ENCODE measurements around the gene LENG1. TPM values are rescaled to one million over a fixed set of nuclear protein-coding genes. Genes with fewer than 3 reads are reported as not detected.
A peak's percentile ranks its signal among the peaks of the same experiment; 100 is the strongest.

The LENG1 gene
- total RNA-seq, 1 experiment from 2014 or later: 11.2 TPM

DNA sequence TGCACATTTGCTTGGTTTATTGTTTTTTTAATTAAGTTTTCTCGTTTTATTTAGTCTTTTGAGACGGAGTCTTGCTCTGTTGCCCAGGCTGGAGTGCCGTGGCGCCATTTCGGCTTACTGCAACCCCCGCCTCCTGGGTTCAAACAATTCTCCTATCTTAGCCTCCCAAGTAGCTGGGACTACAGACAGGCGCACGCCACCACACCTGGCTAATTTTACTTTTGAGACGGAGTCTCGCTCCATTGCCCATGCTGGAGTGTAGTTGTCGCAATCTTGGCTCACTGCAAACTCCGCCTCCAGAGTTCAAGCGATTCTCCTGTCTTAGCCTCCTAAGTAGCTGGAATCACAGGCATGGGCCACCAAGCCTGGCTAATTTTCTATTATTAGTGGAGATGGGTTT, 42.5 kb upstream of the LENG1 start:
- H3K27ac ChIP-seq (ENCODE audit: low read length): peak overlapping the region; percentile 95
- no peaks in the 10 kb centered on the region for H3K27me3 ChIP-seq (ENCODE audit: control insufficient read depth, insufficient read depth, low read length)
- ATAC-seq (no peak), DNase-seq (ENCODE audit: low read depth, low spot score) (no peak)
- peak overlapping the region; percentile 69 to 96 for H3K4me3 ChIP-seq (ENCODE audit: low read depth in 2 of 2, low read length in 2 of 2)
- TF ChIP-seq TCF7L2 (IDR thresholded peaks at IDR 0.05; ENCODE audit: low read depth, low read length) (no peak), POLR2AphosphoS5 (IDR thresholded peaks at IDR 0.05; ENCODE audit: low read depth, low read length) (no peak), SIN3A (IDR thresholded peaks at IDR 0.05; ENCODE audit: borderline replicate concordance, insufficient read depth, low read depth, low read length) (no peak)
- TF ChIP-seq, protein P1, sequence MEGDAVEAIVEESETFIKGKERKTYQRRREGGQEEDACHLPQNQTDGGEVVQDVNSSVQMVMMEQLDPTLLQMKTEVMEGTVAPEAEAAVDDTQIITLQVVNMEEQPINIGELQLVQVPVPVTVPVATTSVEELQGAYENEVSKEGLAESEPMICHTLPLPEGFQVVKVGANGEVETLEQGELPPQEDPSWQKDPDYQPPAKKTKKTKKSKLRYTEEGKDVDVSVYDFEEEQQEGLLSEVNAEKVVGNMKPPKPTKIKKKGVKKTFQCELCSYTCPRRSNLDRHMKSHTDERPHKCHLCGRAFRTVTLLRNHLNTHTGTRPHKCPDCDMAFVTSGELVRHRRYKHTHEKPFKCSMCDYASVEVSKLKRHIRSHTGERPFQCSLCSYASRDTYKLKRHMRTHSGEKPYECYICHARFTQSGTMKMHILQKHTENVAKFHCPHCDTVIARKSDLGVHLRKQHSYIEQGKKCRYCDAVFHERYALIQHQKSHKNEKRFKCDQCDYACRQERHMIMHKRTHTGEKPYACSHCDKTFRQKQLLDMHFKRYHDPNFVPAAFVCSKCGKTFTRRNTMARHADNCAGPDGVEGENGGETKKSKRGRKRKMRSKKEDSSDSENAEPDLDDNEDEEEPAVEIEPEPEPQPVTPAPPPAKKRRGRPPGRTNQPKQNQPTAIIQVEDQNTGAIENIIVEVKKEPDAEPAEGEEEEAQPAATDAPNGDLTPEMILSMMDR (IDR thresholded peaks at IDR 0.05): no peak
- TF ChIP-seq, protein P2, sequence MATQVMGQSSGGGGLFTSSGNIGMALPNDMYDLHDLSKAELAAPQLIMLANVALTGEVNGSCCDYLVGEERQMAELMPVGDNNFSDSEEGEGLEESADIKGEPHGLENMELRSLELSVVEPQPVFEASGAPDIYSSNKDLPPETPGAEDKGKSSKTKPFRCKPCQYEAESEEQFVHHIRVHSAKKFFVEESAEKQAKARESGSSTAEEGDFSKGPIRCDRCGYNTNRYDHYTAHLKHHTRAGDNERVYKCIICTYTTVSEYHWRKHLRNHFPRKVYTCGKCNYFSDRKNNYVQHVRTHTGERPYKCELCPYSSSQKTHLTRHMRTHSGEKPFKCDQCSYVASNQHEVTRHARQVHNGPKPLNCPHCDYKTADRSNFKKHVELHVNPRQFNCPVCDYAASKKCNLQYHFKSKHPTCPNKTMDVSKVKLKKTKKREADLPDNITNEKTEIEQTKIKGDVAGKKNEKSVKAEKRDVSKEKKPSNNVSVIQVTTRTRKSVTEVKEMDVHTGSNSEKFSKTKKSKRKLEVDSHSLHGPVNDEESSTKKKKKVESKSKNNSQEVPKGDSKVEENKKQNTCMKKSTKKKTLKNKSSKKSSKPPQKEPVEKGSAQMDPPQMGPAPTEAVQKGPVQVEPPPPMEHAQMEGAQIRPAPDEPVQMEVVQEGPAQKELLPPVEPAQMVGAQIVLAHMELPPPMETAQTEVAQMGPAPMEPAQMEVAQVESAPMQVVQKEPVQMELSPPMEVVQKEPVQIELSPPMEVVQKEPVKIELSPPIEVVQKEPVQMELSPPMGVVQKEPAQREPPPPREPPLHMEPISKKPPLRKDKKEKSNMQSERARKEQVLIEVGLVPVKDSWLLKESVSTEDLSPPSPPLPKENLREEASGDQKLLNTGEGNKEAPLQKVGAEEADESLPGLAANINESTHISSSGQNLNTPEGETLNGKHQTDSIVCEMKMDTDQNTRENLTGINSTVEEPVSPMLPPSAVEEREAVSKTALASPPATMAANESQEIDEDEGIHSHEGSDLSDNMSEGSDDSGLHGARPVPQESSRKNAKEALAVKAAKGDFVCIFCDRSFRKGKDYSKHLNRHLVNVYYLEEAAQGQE (IDR thresholded peaks at IDR 0.05; ENCODE audit: insufficient read depth in 1 of 2, low read depth in 2 of 2, low read length in 1 of 2): no peak
- ChIA-PET CTCF (no interaction called here), POLR2A (no interaction called here)
- intact Hi-C loops (cut with micrococcal nuclease; ENCODE audit: unreplicated experiment) (no loop called here), in situ Hi-C loops (cut with HindIII; ENCODE audit: low pct_unique_long_range_greater_than_20kb, low sequenced_read_pairs) (no loop called here)
- peaks cover 52% of the 10 kb centered on the region for H3K4me1 ChIP-seq (ENCODE audit: control insufficient read depth, insufficient read depth, low read length)
- H3K9me3 ChIP-seq (ENCODE audit: control insufficient read depth, insufficient read depth, low read depth, low read length): no peaks in the 10 kb centered on the region
- no TSS peak for BruUV-seq (replicated peaks)
- peaks cover 42% of the 10 kb centered on the region for H3K36me3 ChIP-seq (ENCODE audit: control insufficient read depth, insufficient read depth, low read length)

DNA sequence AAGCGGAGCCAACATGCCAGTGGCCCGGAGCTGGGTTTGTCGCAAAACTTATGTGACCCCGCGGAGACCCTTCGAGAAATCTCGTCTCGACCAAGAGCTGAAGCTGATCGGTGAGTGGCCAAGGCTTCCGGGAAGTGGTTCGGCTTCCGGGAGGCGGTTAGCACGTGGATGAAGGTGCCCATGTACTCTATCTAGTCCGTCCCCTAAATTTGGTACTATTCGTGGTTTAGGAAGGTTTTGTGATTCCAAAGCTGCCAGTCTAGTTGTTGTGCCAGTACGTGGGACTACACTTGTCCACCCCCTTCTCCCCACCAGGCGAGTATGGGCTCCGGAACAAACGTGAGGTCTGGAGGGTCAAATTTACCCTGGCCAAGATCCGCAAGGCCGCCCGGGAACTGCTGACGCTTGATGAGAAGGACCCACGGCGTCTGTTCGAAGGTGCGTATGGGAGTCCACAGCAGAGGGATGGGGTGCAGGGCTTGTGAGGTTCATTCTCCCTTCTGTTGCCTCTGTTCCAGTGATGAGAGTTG, 41.7 kb upstream of the LENG1 start:
- ChIA-PET POLR2A (interaction anchor here (0.6 to 2.7 kb wide), 3 partner anchors 9 to 593 kb away, joined by 3 to 18 read pairs (median 4); partner anchors contain the start of genes MBOAT7 and TSEN34), CTCF (interaction anchor here (0.5 kb wide), 1 partner anchor 13 kb away, joined by 3 read pairs; no protein-coding TSS in a partner anchor)
- TSS peak; percentile 85 for BruUV-seq (replicated peaks)
- peak overlapping the region; percentile 69 to 96 for H3K4me3 ChIP-seq (ENCODE audit: low read depth in 2 of 2, low read length in 2 of 2)
- H3K36me3 ChIP-seq (ENCODE audit: control insufficient read depth, insufficient read depth, low read length): peaks cover 39% of the 10 kb centered on the region
- no peaks in the 10 kb centered on the region for H3K27me3 ChIP-seq (ENCODE audit: control insufficient read depth, insufficient read depth, low read length)
- no peaks in the 10 kb centered on the region for H3K9me3 ChIP-seq (ENCODE audit: control insufficient read depth, insufficient read depth, low read depth, low read length)
- H3K27ac ChIP-seq (ENCODE audit: low read length): peak overlapping the region; percentile 95
- no peak for TF ChIP-seq TCF7L2 (IDR thresholded peaks at IDR 0.05; ENCODE audit: low read depth, low read length)
- 0 out of 2 replicates have a peak, but pooled peaks have one; percentile 14 for TF ChIP-seq SIN3A (IDR thresholded peaks at IDR 0.05; ENCODE audit: borderline replicate concordance, insufficient read depth, low read depth, low read length)
- H3K4me1 ChIP-seq (ENCODE audit: control insufficient read depth, insufficient read depth, low read length): peaks cover 45% of the 10 kb centered on the region
- in situ Hi-C loops (cut with HindIII; ENCODE audit: low pct_unique_long_range_greater_than_20kb, low sequenced_read_pairs): no loop called here
- intact Hi-C loops (cut with micrococcal nuclease; ENCODE audit: unreplicated experiment): no loop called here
- DNase-seq (ENCODE audit: low read depth, low spot score) (no peak), ATAC-seq (0 out of 2 replicates have a peak, but pooled peaks have one; percentile 2)

DNA sequence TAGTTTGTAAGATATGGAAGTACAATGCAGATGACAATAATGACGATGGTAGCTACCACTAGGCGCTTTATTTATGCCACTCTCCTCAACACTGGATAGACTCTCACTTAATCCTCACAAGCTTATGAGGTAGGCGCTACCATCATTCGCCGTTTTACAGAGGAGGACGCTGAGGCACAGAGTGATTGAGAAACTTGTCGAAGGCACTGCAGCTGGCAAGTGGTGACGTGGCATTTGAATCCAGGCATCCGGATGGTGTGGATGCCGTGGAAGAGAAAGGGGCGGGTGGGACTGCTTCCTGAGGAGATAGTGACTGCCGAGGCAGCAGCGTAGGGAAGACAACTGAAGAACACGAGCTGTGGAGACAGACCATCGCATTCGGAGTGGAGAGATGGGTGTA, 39.9 kb upstream of the LENG1 start:
- Histone ChIP-seq H3K27ac (ENCODE audit: low read length) (peak overlapping the region; percentile 19; the same call in 1 of the 2 replicates), H3K9me3 (ENCODE audit: control insufficient read depth, insufficient read depth, low read depth, low read length) (no peaks in the 10 kb centered on the region), H3K36me3 (ENCODE audit: control insufficient read depth, insufficient read depth, low read length) (peaks cover 25% of the 10 kb centered on the region), H3K4me1 (ENCODE audit: control insufficient read depth, insufficient read depth, low read length) (peaks cover 26% of the 10 kb centered on the region), H3K4me3 (ENCODE audit: low read depth in 2 of 2, low read length in 2 of 2) (no peak overlapping the region), H3K27me3 (ENCODE audit: control insufficient read depth, insufficient read depth, low read length) (no peaks in the 10 kb centered on the region)
- POLR2A ChIA-PET: interaction anchor here (0.5 to 2.7 kb wide), 3 partner anchors 9 to 852 kb away, joined by 3 to 18 read pairs (median 5); partner anchors contain the start of genes MBOAT7 and TSEN34
- in situ Hi-C loops (cut with HindIII; ENCODE audit: low pct_unique_long_range_greater_than_20kb, low sequenced_read_pairs): no loop called here
- TF ChIP-seq, protein P1 (IDR thresholded peaks at IDR 0.05): no peak
- TF ChIP-seq POLR2AphosphoS5 (IDR thresholded peaks at IDR 0.05; ENCODE audit: low read depth, low read length): 0 out of 2 replicates have a peak, but pooled peaks have one; percentile 30
- TF ChIP-seq, protein P2 (IDR thresholded peaks at IDR 0.05; ENCODE audit: insufficient read depth in 1 of 2, low read depth in 2 of 2, low read length in 1 of 2): no peak
- DNase-seq (ENCODE audit: low read depth, low spot score) (no peak), ATAC-seq (no peak)
- intact Hi-C loops (cut with micrococcal nuclease; ENCODE audit: unreplicated experiment): no loop called here
- CTCF ChIA-PET: no interaction called here
- BruUV-seq (replicated peaks): no TSS peak
